Heart left ventricle (tissue), 13 donors: ENCODE data around the gene PDCL2.

ENCODE experiments used
- POLR2A ChIP-seq, 2 donors: fragments of 450-650 bp; IDR thresholded peaks; one replicate each; pipeline ENCODE4 v1.6.1; 2017; ENCODE audit warnings: antibody characterized with exemption in 2 of 2, mild to moderate bottlenecking in 2 of 2, moderate library complexity in 2 of 2
- TF ChIP-seq, protein P1 (sequence below), 12 donors: fragments of 200-600 bp; sonication (generic) in 4 of 12; IDR thresholded peaks; one replicate each; pipeline versions ENCODE4 v1.5.0 to v1.8.0; 2018 to 2022; ENCODE audit warnings: antibody characterized with exemption in 12 of 12, mild to moderate bottlenecking in 5 of 12
- donor health status: ischemic (EF 13 %, LVEDD 7.1; RV severe dilation, severe dysfunction).
- donor health status: DM: no; HTN: yes; CAD: no.
- donor health status: DM: no; HTN: no; CAD: no.
- donor health status: ischemic (EF 25% LVEDD 6.9; RV normal size, moderate dysfunction).
- donor health status: ischemic (EF 25% LVEDD 5.7; RV mildly dilated, moderate dysfunction).
- donor health status: ischemic (EF 35%, LVEDD 5.7; RV mildly dilated, moderate dysfunction).
- donor health status: nonischemic (EF 11% LVEDD 7.7; RV severe dilation, severe dysfunction).
- donor health status: DM: yes; HTN: yes; CAD: no.
- donor health status: PGD.
- donor health status: ischemic (EF 29% LVEDD 5.4; RV normal size, mild dysfunction).
- donor health status: nonischemic (EF 23%, LVEDD 6.1; RV moderate dilation, normal function).

DNA sequence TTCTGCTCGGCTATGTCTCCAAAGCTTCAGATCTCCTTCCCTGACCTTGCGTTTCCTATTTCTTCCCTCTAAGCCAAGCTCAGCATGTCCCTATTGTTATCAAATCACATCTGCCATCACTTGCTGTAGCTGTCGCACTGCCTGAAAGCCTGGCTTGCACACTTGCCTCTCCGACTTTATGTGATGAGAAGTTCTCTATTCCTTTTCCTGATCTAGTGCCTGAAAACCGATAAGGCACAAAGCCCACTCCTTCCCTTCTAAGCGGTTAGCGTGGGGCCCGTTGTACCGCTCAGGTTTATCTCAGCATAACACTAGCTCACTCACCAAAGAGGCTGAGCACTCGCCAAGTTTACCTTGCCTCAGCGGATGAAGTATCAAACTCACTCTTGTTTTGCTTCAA is 43.2 kb upstream of the PDCL2 start:
- TF ChIP-seq, protein P1, sequence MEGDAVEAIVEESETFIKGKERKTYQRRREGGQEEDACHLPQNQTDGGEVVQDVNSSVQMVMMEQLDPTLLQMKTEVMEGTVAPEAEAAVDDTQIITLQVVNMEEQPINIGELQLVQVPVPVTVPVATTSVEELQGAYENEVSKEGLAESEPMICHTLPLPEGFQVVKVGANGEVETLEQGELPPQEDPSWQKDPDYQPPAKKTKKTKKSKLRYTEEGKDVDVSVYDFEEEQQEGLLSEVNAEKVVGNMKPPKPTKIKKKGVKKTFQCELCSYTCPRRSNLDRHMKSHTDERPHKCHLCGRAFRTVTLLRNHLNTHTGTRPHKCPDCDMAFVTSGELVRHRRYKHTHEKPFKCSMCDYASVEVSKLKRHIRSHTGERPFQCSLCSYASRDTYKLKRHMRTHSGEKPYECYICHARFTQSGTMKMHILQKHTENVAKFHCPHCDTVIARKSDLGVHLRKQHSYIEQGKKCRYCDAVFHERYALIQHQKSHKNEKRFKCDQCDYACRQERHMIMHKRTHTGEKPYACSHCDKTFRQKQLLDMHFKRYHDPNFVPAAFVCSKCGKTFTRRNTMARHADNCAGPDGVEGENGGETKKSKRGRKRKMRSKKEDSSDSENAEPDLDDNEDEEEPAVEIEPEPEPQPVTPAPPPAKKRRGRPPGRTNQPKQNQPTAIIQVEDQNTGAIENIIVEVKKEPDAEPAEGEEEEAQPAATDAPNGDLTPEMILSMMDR (IDR thresholded peaks at IDR 0.05) = no peak
- TF ChIP-seq POLR2A (IDR thresholded peaks at IDR 0.05) = no peak
